GM21786 (cell line): ENCODE results near the gene TMEM182.

Experiments
- ATAC-seq: cut with Tn5 transposase; IDR thresholded peaks from one replicate; pipeline ENCODE4 v1.9.1; 2021; ENCODE audit not compliant: unreplicated experiment

TMEM182 gene

DNA sequence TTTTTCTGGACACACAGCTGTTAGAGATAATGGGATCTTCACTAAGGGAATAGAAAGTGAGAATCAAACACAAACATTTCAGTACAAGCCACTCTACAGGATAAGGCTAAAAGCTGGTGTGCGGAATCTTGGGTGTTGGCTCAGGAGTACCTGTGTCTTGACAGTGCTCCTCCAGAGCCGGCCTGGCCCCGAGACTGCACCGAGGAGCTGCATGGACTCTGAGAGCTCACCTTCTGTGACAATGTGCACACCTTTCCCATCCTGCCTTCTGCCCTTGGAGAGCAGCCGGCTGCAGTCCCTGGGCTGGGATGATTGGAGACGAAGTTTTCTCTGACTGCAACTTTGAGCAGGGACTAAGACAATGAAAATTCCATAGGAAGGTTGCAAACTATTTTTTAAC lies 89.1 kb downstream of the TMEM182 start:
- ATAC-seq: no peak

- ATAC-seq: no peak
Measured at GRCh38 chr2:102852867-102853266, 91.0 kb downstream of the TMEM182 start.
